Endometrial microvascular endothelial cells (primary cell): ENCODE data around the gene GPC1. TPM values are rescaled to one million over a fixed set of nuclear protein-coding genes. Genes with fewer than 3 reads are reported as not detected.

ENCODE experiments used
- in situ Hi-C: cut with HindIII; loops from 2 replicates; pipeline ENCODE4 v1.10.0; 2017; ENCODE audit warnings: low sequenced_read_pairs, low pct_unique_long_range_greater_than_20kb; ENCODE audit errors: inconsistent ontology term
- total RNA-seq: library from RNA; depleted of rRNA; stranded (reverse); fragments of >200 nt; gene quantifications from one replicate; pipeline ENCODE4 v1.2.3, GENCODE V29; 2015; ENCODE audit errors: inconsistent ontology term

Gene GPC1
- total RNA-seq, 1 donor from 2014 or later = 41.4 TPM

DNA sequence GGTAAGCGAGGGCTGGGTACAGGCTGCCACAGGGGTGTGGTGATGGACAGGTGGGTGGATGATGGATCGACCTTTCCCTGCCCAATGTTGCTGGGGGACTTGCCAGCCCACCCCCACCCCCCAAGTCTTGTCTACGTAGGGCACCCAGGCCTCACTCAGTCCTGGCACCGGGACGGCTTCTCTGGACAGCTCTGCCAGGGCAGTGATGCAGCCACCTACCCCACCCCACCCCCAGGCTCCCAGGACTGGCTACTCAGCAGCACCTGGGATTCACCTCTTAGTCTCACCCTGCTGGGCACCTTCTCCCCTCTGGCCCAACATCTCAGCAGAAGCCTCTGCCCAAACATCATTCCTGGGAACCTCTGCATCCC, 66.6 kb downstream of the GPC1 start:
- in situ Hi-C loops = no loop called here

DNA sequence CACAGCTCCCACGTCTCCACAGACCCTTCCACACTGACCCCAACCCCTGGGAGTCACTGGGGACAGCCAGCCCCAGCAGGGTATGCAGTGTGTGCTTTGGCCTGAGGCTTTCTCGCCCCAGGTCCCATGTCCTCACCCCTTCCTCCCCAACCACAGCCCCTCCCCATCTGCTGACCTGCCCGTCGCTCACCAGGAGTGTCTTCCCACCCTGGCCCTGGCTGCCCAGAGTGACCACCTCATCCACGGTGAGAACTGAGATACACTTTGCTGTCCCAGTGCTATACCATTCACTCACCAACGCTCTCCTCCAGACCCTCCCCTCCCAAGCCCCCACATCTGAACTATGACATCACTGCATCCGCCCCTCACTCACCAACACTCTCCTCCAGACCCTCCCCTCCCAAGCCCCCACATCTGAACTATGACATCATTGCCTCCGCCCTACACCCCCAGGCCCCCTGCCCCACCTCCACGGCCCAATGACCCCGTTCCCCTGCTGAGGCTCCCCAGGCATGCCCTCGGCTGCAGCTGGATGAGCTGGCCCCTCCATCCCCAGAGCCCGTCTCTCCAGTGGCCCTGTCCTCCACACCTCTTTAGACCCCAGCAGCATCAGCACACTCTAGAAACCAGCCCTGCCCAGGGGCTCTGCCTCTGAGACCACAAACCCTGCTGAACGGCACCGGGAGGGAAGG, 67.1 kb downstream of the GPC1 start:
- in situ Hi-C loops = no loop called here

DNA sequence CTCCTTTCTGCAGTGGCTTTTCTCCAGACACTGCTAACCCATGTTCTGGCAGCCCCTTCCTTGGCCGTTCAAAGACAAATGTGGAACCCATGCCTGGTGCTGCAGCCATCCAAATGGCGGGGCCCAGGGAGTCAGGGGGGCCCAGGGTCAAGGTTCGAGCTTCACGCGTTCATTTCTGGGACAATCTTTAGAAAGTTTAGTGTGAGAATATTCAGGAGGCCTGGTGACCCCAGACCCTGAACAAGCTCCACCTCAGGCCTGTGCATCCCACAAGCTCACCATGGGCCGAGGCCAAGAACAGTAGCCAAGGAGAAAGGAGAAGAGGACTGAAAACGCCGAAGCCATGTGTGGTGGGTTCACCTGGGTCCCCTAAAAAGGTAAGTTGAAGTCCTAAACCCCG, 67.9 kb downstream of the GPC1 start:
- in situ Hi-C loops = no loop called here

DNA sequence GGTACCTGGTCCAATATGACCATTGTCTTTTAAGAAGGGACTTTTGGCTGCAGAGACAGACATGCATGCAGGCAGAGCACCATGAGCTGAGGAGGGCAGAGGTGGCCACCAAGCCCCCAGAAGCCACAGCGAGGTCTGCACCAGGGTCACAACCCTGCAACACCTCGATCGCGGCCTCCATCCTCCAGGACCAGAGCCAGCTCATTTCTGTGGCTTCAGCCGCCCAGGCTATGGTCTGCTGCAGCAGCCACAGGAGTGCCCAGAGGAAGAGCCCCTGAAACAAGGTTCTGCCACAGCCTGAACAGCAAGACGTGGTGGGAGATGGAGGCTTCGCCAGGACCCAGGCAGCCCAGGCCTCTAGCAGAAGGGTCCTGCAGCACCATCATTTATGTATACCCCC, 68.4 kb downstream of the GPC1 start:
- in situ Hi-C loops = no loop called here

DNA sequence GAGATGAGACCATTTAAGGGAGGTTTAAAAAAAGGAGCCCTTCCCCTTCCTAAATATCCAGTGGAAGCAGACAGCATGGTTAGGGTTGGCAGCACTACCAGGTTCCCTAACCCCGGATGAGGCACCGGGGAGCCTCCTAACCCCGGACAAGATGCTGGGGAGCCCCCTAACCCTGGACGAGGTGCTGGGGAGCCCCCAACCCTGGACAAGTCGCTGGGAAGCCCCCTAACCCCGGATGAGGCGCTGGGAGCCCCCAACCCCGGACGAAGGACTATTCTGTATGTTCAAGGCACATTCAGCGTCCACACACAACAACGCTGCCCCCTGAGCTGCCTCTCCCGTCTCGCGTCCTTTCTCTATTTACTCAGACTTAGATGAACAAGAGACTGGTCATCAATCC, 70.4 kb downstream of the GPC1 start:
- in situ Hi-C loops = no loop called here

DNA sequence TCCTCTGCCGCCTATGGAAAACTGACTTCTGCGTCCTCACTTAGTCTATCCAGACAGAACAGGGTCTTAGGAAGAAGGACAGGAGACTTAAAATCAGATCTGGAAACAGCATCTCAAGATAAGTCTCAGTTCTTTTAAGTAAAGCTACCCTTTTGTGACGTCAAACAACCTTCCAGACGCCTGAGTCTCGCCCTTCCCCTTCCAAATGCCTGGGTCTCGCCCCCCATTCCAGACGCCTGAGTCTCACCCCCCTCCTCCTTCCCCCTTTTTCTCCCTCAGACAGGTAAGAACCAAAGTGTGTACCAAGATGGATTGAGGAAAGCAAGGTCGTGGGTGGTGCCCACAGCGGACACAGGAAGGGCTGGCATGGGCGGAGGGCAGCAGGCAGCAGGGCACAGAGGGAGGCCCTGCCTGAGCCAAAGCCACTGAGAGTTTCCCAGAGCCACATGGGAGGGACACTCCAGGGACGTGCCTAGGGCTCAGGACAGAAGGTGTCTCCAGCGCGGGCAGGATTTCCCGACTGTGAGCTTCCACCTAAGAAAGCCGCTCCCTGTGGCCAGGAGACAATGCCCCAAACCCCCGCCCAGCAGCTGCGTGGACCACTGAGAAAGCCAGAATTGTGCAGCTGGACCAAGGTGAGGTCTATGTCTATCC, 71.1 kb downstream of the GPC1 start:
- in situ Hi-C loops = no loop called here

DNA sequence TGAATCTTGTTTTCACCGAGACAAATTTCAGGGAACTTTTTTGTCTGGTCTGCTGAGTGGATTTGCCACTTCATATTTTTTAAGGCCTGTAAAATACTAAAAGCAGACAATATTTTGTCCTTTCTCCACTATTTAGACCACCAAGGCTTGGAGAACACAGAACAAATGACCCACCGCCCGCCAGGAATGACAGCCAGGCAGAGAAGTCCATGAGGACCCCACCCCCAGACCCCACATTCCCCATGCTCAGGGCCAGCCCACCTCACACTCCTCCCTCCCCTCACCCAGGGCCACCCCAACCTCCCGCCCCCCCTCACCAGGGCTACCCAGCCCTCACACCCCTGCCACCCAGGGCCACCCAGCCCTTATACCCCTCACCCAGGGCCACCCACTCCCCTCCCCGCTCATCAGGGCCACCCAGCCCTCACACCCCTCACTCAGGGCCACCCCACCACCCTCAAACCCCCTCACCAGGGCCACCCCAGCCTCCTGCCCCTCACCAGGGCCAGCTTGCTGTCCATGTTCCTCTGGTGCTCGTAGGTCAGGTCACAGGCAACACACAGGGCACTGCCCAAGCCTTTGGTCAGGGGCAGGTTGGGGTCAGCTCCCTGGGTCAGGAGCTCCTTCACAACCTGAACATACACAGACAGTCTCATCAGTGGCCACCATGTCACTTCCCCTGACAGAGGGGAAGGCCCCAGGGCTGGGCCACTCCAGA, 71.8 kb downstream of the GPC1 start:
- in situ Hi-C loops = no loop called here

DNA sequence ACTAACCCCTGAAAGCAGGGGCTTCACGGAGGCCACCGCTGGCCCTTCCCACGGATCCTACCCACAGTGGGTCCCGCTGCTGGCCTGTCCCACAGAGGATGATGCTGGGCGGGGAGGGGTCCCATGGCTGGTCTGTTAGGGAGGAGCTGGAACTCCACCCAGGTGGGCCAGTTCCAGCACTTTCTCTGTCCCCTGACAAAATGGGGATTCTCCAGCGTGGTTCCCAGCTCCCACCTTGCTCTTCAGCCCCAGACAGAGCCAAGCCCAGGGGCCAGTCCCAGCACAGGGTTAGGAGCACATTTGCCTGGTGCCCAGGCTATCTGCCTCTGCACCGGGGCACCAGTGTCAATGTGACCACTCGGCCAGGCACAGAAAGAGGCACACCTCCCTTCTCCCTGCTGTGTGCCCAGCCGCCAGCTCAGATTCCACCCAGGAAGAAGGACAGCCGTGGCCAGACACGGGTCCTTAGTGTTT, 72.4 kb downstream of the GPC1 start:
- in situ Hi-C loops = no loop called here

DNA sequence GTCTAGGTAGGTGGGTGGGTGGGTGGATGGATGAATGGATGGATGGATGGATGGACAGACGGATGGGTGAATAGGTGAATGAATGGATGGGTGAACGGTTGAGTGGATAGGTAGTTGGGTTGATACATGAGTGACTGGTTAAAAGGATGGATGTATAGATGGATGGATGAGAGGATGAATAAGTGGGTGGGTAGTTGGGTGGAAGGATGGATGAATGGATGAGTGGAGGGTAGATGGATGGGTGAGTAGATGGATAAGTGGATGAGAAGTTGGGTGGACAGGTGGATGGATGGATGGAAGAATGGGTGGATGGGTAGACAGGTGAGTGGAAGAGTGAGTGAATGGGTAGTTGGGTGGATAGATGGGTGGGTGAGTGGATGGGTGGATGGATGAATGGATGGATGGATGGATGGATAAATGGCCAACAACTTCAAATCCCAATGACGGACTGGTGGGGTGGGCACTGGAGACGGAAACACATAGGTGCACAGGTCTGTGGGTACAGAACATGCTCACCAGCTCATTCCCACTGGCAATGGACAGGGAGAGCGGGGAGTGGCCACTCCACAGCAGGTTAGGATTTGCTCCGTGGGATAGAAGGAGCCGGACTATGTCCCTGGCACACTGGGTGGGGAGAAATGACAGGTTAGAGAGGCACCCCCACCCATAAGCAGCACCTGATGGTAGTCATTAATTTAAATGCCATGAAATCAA, 73.5 kb downstream of the GPC1 start:
- in situ Hi-C loops = no loop called here

DNA sequence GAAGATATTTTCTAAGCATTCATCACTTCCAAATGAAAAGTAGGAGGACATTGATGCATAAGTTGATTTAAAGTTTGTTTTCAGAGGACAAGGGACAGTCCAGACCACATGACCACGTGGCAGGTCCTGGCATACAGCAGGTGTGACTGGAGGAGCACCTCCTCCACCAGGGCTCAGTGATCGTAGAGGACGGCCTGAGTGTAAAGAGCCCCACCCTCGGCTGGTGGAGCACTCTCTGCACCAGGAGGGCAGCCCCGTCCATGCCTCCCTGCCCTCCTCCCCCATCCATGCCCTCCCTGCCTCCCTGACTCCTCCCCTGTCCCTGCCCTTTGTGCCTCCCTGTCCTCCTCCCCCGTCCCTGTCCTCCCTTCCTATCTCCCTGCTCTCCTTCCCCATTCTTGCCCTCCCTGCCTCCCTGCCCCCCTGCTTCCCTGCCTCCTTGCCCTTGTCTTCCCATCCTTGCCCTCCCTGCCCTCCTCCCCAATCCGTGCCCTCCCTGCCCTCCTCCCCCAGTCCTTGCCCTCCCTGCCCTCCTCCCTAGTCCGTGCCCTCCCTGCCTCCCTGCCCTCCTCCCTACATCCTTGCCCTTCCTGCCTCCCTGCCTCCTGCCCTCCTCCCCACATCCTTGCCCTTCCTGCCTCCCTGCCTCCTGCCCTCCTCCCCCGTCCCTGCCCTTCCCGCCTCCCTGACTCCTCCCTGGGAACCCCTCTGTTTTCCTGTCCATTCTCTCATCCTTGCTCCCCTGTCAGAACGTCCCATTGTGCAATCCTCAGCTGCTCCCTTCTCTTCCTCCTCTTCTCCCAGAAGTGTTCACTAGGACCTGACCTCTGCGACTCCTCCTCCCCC, 74.4 kb downstream of the GPC1 start:
- in situ Hi-C loops = no loop called here

DNA sequence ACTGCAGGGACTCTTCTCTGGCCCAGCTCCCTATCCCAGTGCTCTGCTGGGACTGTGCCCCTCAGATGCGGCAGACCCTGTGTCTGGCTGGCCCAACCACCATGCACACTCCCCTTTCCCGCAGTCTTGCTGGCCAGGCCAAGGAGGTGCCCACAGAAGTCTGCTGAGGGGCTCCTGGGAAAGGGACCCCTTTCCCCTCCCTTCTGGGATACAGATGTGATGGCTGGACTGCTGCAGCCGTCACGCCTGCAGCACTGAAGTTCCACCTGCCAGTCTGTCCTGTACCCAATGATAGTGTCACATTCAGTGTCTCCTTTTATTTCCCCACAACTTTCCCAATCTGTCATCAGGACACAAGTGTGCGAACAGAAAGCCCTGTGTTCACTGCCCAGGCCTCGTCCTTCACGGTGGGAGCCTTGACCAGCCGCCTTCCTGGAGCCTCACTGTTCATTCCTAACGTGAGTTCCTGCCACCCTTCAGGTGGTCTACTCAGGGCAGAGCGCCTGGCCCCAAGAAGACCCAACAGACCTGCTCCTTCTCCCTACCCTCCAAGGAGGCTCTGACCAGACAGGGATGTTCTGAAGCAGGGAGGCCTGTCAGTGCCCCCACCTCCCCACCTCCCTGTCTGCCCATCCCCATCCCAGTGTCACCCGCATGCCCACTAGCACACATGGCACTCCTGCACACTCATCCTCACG, 75.2 kb downstream of the GPC1 start:
- in situ Hi-C loops = no loop called here

DNA sequence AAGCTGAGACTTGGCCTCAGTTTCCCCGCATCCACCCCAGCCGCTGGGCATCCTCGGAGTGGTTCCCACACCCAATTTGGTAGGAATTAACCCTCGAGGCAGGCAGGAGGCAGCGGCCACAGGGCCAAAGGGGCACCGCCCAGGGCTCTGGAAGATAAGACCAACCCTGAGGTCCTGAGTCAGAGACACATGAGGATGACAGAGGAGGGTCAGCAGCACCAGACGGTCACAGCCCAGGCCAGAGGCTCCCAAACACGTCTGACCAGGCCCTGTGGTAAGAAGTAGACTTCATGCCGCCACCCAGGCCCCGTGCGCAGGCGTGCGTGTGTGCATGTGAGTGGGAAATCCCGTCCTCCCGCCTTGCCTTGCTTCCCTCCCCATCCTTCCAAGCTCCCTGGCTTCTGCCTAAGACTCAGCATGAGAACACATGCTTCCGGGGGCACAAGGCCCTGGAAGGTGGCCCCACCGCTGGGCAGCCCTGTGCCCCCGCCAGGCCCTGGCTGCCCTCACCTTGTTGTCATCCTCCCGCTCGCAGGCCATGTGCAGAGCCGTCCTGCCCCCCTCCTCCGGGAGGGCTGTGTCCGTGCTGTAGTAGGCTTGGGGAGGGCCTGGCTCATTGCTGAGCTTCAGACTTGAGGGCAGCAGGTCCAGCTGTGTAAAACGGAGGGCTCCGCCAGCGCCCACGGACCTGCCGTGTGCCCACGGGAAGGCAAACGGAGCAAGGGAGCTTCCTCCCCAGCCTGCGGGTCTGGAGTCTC, 76.1 kb downstream of the GPC1 start:
- in situ Hi-C loops = no loop called here

DNA sequence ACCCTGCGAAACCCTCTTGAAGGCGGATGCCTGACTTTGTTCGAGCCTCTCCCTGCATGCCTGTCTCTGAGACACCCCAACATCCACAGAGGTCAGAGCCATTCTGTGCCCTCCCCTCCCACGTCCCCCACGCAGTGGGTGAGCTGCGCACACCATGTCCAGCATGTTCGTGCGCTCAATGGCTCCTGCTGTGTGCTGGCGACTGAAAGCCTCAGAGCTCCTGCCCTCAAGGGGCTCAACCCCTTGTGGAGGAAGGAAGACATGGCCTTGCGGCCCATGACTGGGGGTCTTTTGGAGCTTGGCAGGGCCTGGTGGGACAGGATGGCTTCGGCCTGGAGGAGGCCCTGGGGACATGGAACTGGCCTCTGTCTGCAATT, 76.6 kb downstream of the GPC1 start:
- in situ Hi-C loops = no loop called here

DNA sequence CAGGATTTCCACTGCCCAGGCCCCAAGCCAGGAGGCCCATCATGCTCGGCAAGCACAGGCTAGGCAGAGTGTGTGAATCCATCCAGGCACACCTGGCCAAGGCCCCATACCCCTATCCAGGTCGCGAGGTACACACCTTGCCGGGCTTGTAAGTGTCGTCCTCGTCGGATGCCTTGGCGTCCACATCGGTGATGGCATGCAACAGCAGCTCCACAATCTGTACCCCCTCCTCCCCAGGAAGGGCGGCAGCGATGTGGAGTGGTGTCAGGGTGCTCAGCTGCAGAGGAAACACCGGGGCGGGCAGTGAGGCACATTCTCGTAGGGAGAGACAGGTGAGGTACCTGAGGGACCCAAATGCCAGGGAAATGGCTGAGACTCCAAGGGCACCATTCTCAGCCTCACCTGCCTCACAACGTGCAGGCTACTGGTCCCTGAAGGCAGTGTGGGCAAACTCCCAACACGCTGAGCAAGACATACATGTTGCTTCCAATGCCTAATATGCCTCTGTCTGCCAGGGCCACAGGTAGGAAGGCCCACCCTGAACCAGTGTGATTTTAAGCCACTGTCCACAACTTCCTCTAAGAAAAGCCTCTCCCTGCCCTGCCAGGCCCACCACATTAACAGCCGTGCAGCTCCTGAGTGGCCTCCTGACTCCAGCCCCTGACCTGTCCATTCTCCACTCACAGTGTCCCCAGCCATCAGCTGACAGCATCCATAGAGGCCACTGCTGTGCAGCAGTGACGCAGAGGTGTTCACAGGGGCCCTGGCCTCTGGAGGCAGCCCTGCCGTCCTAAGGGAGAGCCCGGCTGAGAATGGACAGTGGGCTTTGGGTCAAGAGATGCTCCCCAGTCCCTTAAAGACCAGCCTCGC, 77.4 kb downstream of the GPC1 start:
- in situ Hi-C loops = no loop called here

DNA sequence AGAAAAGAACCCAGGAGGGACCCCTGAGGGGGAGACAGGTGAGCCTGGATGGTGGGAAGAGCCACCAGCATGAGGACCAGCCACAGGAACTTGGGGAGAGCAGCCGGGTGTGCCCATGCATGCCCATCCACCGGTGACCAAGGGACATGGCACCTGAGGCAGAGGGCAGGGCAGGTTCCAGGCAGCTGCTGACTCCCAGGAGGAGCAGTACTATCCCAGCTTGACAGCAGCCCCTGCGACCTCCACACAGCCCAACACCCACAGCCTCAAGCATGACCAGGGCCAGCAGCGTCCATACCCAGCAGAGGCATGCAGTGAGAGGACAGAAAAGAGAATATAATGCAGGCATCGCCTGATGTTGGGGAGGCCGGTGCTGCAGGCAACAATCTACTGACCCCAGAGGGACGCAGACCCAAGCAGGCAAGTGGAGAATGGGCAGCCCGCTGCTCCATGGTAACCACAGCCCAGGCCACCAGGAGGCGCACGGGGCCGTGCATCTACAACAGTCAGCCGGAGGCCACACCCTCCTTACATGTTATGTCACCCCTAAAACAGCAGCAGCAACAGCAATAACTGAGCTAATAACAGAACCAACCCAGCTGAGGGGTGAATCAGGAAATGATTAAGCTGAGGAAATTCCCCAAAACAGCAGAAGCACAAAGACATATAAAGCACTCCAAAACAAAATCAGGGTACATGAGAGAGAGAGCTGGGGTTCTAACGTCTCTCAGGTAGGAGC, 78.3 kb downstream of the GPC1 start:
- in situ Hi-C loops = no loop called here

DNA sequence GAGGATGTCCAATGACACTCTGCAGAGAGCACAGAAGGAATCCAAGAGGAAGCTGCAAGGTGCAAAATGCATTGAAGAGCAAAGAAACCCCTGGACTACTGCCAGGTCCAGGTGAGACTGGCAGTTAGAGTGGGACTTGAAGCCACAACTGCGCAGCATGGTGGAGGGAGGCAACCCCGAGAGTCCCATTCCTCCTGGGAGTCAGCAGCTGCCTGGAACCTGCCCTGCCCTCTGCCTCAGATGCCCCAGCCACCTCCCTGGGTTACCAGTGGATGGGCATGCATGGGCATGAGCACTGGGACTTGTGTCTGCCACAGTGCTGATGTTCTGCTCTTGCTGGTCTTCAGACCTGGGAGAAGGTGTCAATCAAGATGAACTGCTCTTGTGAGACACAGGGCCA, 79.2 kb downstream of the GPC1 start:
- in situ Hi-C loops = no loop called here
